ENCODE data around the gene SPATA31E1. TPM values are rescaled to one million over a fixed set of nuclear protein-coding genes. Genes with fewer than 3 reads are reported as not detected.
"Not testable (repeated sequence)": the region's sequence is repeated elsewhere in the genome, so short reads cannot be mapped to it uniquely, and the experiment has no call there.

The SPATA31E1 gene
- total and polyA plus RNA-seq, 2 donors (not counting 1 experiment from before 2014, with no cell fraction given): not detected

DNA sequence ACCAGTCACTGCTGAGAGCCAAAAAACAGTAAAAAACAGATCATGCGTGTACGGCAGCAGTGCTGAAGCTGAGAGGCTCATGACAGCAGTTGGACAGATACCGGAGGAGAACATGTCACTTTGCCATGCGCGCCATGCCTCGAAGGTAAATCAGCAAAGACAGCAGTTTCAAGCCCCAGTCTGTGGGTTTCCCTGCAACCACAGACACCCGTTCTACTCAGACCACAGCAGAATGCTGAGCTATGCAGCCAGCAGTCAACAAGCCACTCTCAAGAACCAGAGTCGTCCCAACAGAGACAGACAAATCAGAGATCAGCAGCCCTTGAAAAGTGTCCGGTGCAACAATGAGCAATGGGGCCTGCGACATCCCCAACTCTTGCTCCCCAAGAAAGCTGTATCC, 40.3 kb downstream of the SPATA31E1 start:
- H3K9ac ChIP-seq (ENCODE audit: insufficient read depth, low read length); H3K79me2 ChIP-seq (ENCODE audit: control insufficient read depth, insufficient read depth, low read length); H3K4me1 ChIP-seq (ENCODE audit: control insufficient read depth, extremely low read depth, insufficient read depth, low read length); H3K9me3 ChIP-seq (ENCODE audit: control insufficient read depth, insufficient read depth, low read depth, low read length); H2AFZ ChIP-seq (ENCODE audit: low read length); H3K27ac ChIP-seq (ENCODE audit: insufficient read depth, low read length); H3K27me3 ChIP-seq (ENCODE audit: control insufficient read depth, insufficient read depth, low read length); H3K4me2 ChIP-seq (ENCODE audit: extremely low read depth, insufficient read depth, low read length); H4K20me1 ChIP-seq (ENCODE audit: control insufficient read depth, extremely low read depth, insufficient read depth, low read length); DNase-seq (ENCODE audit: low read depth in 2 of 2); H3K4me3 ChIP-seq (replicated peaks in 1 of 4; ENCODE audit: control extremely low read depth in 1 of 4, insufficient read depth in 1 of 4, low read depth in 3 of 4, low read length in 4 of 4); H3K36me3 ChIP-seq (ENCODE audit: control insufficient read depth, insufficient read depth, low read length): not testable (repeated sequence)

DNA sequence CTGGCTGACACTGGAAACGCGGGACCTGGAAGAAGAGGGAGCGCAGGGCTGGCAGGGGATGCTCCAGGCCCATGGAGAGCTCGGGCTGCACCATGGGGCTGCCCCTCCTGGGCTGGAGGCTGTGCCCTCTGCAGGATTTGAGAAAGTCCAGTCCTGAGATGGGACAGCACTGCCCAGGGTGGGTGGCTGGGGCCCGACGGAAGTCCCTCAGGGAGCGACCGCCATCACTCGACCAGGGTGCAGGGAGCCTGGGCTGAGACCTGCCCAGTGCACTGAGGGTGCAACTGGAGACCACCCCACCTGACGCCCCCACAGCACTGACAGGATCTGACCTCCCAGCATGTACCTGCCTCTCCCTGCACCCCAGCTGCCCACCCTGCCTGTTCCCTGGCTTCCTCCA, 42.2 kb downstream of the SPATA31E1 start:
- H3K36me3 ChIP-seq (ENCODE audit: control insufficient read depth, insufficient read depth, low read length); H3K9me3 ChIP-seq (ENCODE audit: control insufficient read depth, insufficient read depth, low read depth, low read length); H3K79me2 ChIP-seq (ENCODE audit: control insufficient read depth, insufficient read depth, low read length); H3K27ac ChIP-seq (ENCODE audit: insufficient read depth, low read length); H3K27me3 ChIP-seq (ENCODE audit: control insufficient read depth, insufficient read depth, low read length); H3K4me2 ChIP-seq (ENCODE audit: extremely low read depth, insufficient read depth, low read length); DNase-seq (ENCODE audit: low read depth in 2 of 2); H4K20me1 ChIP-seq (ENCODE audit: control insufficient read depth, extremely low read depth, insufficient read depth, low read length); H3K4me1 ChIP-seq (ENCODE audit: control insufficient read depth, extremely low read depth, insufficient read depth, low read length); H3K9ac ChIP-seq (ENCODE audit: insufficient read depth, low read length); H2AFZ ChIP-seq (ENCODE audit: low read length); H3K4me3 ChIP-seq (replicated peaks in 1 of 4; ENCODE audit: control extremely low read depth in 1 of 4, insufficient read depth in 1 of 4, low read depth in 3 of 4, low read length in 4 of 4): not testable (repeated sequence)

DNA sequence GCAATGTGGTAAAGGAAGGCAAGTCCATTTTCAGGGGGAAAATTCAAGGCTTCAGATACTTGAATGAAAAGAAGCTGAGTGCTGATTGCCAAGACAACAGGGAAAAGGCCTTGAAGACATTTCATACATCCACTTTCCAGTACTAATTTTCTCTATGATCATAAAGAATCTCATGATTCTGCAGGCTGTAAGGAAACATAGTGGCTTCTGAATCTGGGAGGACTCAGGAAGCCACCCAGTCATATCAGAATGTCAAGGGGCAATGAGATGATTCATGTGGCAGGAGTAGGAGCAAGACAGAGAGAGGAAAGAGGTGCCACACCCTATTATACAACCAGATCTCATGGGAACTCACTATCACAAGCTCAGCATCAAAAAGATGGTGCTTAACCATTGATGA, 46.5 kb downstream of the SPATA31E1 start:
- not testable (repeated sequence) for H3K36me3 ChIP-seq (ENCODE audit: control insufficient read depth, insufficient read depth, low read length); H3K4me3 ChIP-seq (replicated peaks in 1 of 4; ENCODE audit: control extremely low read depth in 1 of 4, insufficient read depth in 1 of 4, low read depth in 3 of 4, low read length in 4 of 4); H3K9ac ChIP-seq (ENCODE audit: insufficient read depth, low read length); DNase-seq (ENCODE audit: low read depth in 2 of 2); H4K20me1 ChIP-seq (ENCODE audit: control insufficient read depth, extremely low read depth, insufficient read depth, low read length); H3K79me2 ChIP-seq (ENCODE audit: control insufficient read depth, insufficient read depth, low read length); H3K9me3 ChIP-seq (ENCODE audit: control insufficient read depth, insufficient read depth, low read depth, low read length); H3K4me1 ChIP-seq (ENCODE audit: control insufficient read depth, extremely low read depth, insufficient read depth, low read length); H3K27ac ChIP-seq (ENCODE audit: insufficient read depth, low read length); H3K4me2 ChIP-seq (ENCODE audit: extremely low read depth, insufficient read depth, low read length); H2AFZ ChIP-seq (ENCODE audit: low read length); H3K27me3 ChIP-seq (ENCODE audit: control insufficient read depth, insufficient read depth, low read length)

DNA sequence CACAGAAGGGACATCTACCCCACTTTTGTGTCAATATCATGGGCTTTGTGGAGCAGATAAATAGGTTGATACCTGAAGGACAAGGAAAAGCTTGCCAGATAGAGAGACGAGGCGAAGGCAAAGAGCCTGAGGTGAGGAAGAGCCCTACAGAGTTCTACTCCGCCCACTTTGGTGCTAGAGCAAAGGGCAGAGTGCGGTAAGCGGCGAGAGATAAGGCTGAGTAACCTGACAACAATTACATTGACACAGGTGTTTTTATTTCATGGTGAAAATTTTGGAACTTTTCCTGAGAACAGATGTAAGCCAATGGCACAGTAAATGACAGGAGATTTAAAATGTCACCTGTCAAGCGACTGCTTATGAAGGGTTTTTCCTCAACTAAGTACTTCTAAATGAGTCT, 51.8 kb downstream of the SPATA31E1 start:
- H3K4me1 ChIP-seq (ENCODE audit: control insufficient read depth, extremely low read depth, insufficient read depth, low read length); H3K79me2 ChIP-seq (ENCODE audit: control insufficient read depth, insufficient read depth, low read length); H3K9me3 ChIP-seq (ENCODE audit: control insufficient read depth, insufficient read depth, low read depth, low read length); H2AFZ ChIP-seq (ENCODE audit: low read length); H3K27me3 ChIP-seq (ENCODE audit: control insufficient read depth, insufficient read depth, low read length); H4K20me1 ChIP-seq (ENCODE audit: control insufficient read depth, extremely low read depth, insufficient read depth, low read length); H3K27ac ChIP-seq (ENCODE audit: insufficient read depth, low read length); H3K4me3 ChIP-seq (replicated peaks in 1 of 4; ENCODE audit: control extremely low read depth in 1 of 4, insufficient read depth in 1 of 4, low read depth in 3 of 4, low read length in 4 of 4); DNase-seq (ENCODE audit: low read depth in 2 of 2); H3K36me3 ChIP-seq (ENCODE audit: control insufficient read depth, insufficient read depth, low read length); H3K9ac ChIP-seq (ENCODE audit: insufficient read depth, low read length); H3K4me2 ChIP-seq (ENCODE audit: extremely low read depth, insufficient read depth, low read length): not testable (repeated sequence)

DNA sequence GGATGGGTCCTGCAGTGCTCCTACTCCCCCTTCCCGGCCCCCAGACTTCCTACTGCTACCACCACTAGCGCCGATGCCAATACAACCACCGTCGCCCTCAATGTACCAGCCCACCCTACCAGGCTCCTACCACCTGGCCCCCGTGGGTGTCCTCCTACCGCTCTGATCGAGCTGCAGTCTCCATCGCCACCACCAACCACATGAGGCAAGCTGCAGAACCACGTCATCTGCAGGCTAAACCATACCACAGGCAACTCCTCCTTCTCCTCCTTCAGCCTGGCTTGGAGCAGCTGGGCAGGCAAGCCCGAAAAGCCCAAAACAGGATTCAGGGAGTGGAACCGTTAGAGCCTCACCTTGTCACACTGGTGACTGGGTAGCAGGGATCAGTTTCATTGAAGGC, 54.7 kb downstream of the SPATA31E1 start:
- not testable (repeated sequence) for H2AFZ ChIP-seq (ENCODE audit: low read length); H3K27ac ChIP-seq (ENCODE audit: insufficient read depth, low read length); H4K20me1 ChIP-seq (ENCODE audit: control insufficient read depth, extremely low read depth, insufficient read depth, low read length); H3K36me3 ChIP-seq (ENCODE audit: control insufficient read depth, insufficient read depth, low read length); H3K4me2 ChIP-seq (ENCODE audit: extremely low read depth, insufficient read depth, low read length); H3K27me3 ChIP-seq (ENCODE audit: control insufficient read depth, insufficient read depth, low read length); DNase-seq (ENCODE audit: low read depth in 2 of 2); H3K9ac ChIP-seq (ENCODE audit: insufficient read depth, low read length); H3K4me3 ChIP-seq (replicated peaks in 1 of 4; ENCODE audit: control extremely low read depth in 1 of 4, insufficient read depth in 1 of 4, low read depth in 3 of 4, low read length in 4 of 4); H3K79me2 ChIP-seq (ENCODE audit: control insufficient read depth, insufficient read depth, low read length); H3K9me3 ChIP-seq (ENCODE audit: control insufficient read depth, insufficient read depth, low read depth, low read length); H3K4me1 ChIP-seq (ENCODE audit: control insufficient read depth, extremely low read depth, insufficient read depth, low read length)

DNA sequence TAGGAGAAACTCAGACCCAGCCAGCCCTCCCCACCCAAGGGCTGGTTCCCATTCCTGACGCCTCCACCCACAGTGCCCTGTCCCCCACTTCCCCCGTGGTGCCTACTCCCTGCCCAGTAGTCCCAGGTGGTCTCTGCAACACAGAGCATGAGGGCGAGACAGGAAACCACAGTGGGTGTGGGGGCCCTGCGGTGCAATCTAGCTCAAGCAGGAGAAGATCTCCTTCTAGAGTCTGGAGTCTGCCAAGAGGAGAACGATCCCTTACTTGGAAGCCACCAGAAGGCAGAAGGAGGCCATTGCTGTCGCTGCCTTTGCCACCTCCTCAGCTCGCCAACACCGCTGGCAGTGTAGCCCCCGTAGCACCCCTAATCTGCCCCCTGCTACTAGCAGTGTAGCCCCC, 55.2 kb downstream of the SPATA31E1 start:
- H3K4me3 ChIP-seq (replicated peaks in 1 of 4; ENCODE audit: control extremely low read depth in 1 of 4, insufficient read depth in 1 of 4, low read depth in 3 of 4, low read length in 4 of 4); H3K27me3 ChIP-seq (ENCODE audit: control insufficient read depth, insufficient read depth, low read length); H3K79me2 ChIP-seq (ENCODE audit: control insufficient read depth, insufficient read depth, low read length); H3K27ac ChIP-seq (ENCODE audit: insufficient read depth, low read length); H3K9ac ChIP-seq (ENCODE audit: insufficient read depth, low read length); H3K9me3 ChIP-seq (ENCODE audit: control insufficient read depth, insufficient read depth, low read depth, low read length); H3K4me2 ChIP-seq (ENCODE audit: extremely low read depth, insufficient read depth, low read length); H3K4me1 ChIP-seq (ENCODE audit: control insufficient read depth, extremely low read depth, insufficient read depth, low read length); DNase-seq (ENCODE audit: low read depth in 2 of 2); H2AFZ ChIP-seq (ENCODE audit: low read length); H3K36me3 ChIP-seq (ENCODE audit: control insufficient read depth, insufficient read depth, low read length); H4K20me1 ChIP-seq (ENCODE audit: control insufficient read depth, extremely low read depth, insufficient read depth, low read length): not testable (repeated sequence)

DNA sequence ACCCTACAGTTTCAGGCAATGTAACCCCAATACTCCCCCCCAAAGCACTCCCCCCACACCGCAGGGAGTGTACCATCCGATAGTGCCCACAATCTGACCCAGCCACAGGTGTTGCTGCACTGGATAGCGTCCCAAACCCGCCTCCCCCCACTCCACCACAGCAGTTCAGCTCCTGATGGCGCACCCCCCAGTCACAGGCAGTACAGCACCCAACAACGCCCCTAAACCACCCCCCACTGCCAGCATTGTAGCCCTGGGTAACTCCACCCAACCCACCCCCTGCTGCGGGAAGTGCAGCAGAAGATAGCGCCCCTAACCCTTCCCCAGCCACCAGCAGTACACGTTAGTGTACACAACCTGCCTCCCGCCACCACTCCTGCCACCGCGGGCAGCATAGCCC, 55.7 kb downstream of the SPATA31E1 start:
- DNase-seq (ENCODE audit: low read depth in 2 of 2); H3K36me3 ChIP-seq (ENCODE audit: control insufficient read depth, insufficient read depth, low read length); H3K9ac ChIP-seq (ENCODE audit: insufficient read depth, low read length); H3K4me3 ChIP-seq (replicated peaks in 1 of 4; ENCODE audit: control extremely low read depth in 1 of 4, insufficient read depth in 1 of 4, low read depth in 3 of 4, low read length in 4 of 4); H3K27ac ChIP-seq (ENCODE audit: insufficient read depth, low read length); H3K27me3 ChIP-seq (ENCODE audit: control insufficient read depth, insufficient read depth, low read length); H2AFZ ChIP-seq (ENCODE audit: low read length); H3K79me2 ChIP-seq (ENCODE audit: control insufficient read depth, insufficient read depth, low read length); H3K4me1 ChIP-seq (ENCODE audit: control insufficient read depth, extremely low read depth, insufficient read depth, low read length); H3K9me3 ChIP-seq (ENCODE audit: control insufficient read depth, insufficient read depth, low read depth, low read length); H4K20me1 ChIP-seq (ENCODE audit: control insufficient read depth, extremely low read depth, insufficient read depth, low read length); H3K4me2 ChIP-seq (ENCODE audit: extremely low read depth, insufficient read depth, low read length): not testable (repeated sequence)

Measured in fibroblast of lung (primary cell).